HUES64 (cell line): Measurements from ENCODE around the gene DNAI2.
A peak's percentile ranks its signal among the peaks of the same experiment; 100 is the strongest.

ENCODE experiments used
- H3K27ac ChIP-seq: 2 replicates; pipeline ENCODE4 v1.7.0; 2013; ENCODE audit warnings: low read depth, low read length, inconsistent platforms
- H3K27me3 ChIP-seq: 2 replicates; pipeline ENCODE4 v1.6.1; 2013; ENCODE audit warnings: mild to moderate bottlenecking, low read length; ENCODE audit not compliant: insufficient read depth
- H3K36me3 ChIP-seq: 2 replicates; pipeline ENCODE4 v1.6.1; 2013; ENCODE audit warnings: mild to moderate bottlenecking, low read length; ENCODE audit not compliant: insufficient read depth
- H3K4me1 ChIP-seq: 2 replicates; pipeline ENCODE4 v1.6.1; 2013; ENCODE audit warnings: mild to moderate bottlenecking, low read length, moderate library complexity; ENCODE audit not compliant: insufficient read depth
- H3K4me3 ChIP-seq: 2 replicates; pipeline ENCODE4 v1.5.1; 2013; ENCODE audit warnings: mild to moderate bottlenecking, low read length, moderate library complexity
- H3K9ac ChIP-seq: 2 replicates; pipeline ENCODE4 v1.6.1; 2013; ENCODE audit warnings: mild to moderate bottlenecking, low read depth, low read length
- H3K9me3 ChIP-seq: 2 replicates; pipeline ENCODE4 v1.6.1; 2013; ENCODE audit warnings: low read depth, low read length; ENCODE audit not compliant: insufficient read depth
- WGBS: fragments of 150-250, 120-280 bp; methylation state at CpG from one replicate; pipeline ENCODE4 v1.1.7; 2013; ENCODE audit warnings: missing lambda C conversion rate; 5-methylcytosine and 5-hydroxymethylcytosine counted together

The DNAI2 gene

DNA sequence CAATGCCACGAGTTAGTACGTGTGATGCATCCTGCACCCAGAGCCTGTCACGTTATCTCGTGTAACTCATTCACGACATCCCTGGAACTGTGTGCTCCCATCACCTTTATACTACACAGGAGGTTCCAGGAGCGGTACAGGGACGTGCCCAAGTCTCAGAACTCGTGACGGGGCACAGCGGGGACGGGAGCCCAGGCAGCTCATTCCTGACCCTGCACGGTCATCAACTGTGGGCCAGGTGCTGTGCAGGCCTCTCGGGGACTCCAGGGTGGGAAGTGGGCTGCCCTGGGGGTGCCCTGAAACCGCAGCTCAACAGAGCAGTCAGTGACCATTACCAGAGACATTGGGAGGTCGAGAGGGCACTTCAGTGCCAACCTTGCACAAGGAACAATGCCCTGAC is 40.8 kb downstream of the DNAI2 start:
- Histone ChIP-seq H3K4me3 (no peak overlapping the region), H3K36me3 (no peaks in the 10 kb centered on the region), H3K4me1 (no peaks in the 10 kb centered on the region), H3K9me3 (peaks cover 3% of the 10 kb centered on the region; the same call in 1 of the 2 replicates), H3K27me3 (no peaks in the 10 kb centered on the region), H3K9ac (no peak overlapping the region), H3K27ac (no peak overlapping the region)
- 92% methylated on average over 15 of the region's 15 CpGs for WGBS

DNA sequence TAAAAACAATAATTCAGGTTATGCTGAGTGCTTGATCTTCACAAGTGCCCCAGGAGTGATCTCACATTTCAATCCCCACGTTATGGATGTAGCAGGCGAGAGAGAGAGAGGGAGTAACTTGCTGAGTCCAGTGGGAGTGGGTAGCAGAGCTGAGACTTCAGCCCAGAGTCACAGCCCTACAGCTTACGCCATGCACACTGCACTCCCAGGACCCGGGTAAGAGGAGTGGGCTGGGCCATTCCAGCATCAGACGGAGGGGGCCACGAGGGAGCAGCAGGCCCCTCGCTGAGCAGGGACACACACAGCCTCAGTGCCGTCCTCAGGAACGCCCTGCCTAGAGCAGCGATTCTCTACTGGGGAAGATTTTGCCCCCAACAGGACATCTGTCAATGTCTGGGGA is 42.2 kb downstream of the DNAI2 start:
- Histone ChIP-seq H3K4me1 (no peaks in the 10 kb centered on the region), H3K4me3 (no peak overlapping the region), H3K27ac (no peak overlapping the region), H3K36me3 (no peaks in the 10 kb centered on the region), H3K9ac (no peak overlapping the region), H3K27me3 (0 out of 2 replicates have a peak, but pooled peaks cover under 1% of the 10 kb centered on the region), H3K9me3 (peaks cover 3% of the 10 kb centered on the region; the same call in 1 of the 2 replicates)
- WGBS = 76% methylated on average over 10 of the region's 10 CpGs

DNA sequence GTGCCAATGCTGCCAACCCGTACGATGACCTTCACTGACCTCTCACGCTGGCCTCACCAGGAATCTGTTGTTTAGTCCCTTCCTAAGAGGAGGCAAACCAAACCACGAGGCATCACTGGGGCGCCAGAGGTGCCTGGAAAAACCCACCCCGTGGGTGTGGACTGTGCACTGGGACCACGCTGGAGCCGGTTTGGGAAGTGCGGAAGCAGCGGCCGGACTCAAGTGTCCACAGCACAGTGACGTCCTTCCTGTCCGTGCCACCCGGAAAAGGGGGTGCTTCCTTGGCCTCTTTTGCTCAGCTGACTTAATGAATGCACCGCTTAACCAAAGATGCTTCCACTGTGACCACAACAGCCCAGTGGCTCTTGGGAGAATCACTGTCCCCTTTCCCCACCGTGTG is 43.0 kb downstream of the DNAI2 start:
- Histone ChIP-seq H3K36me3 (no peaks in the 10 kb centered on the region), H3K4me1 (no peaks in the 10 kb centered on the region), H3K27ac (no peak overlapping the region), H3K4me3 (no peak overlapping the region), H3K27me3 (0 out of 2 replicates have a peak, but pooled peaks cover 2% of the 10 kb centered on the region), H3K9ac (no peak overlapping the region), H3K9me3 (peaks cover 3% of the 10 kb centered on the region; the same call in 1 of the 2 replicates)
- 90% methylated on average over 16 of the region's 16 CpGs for WGBS

DNA sequence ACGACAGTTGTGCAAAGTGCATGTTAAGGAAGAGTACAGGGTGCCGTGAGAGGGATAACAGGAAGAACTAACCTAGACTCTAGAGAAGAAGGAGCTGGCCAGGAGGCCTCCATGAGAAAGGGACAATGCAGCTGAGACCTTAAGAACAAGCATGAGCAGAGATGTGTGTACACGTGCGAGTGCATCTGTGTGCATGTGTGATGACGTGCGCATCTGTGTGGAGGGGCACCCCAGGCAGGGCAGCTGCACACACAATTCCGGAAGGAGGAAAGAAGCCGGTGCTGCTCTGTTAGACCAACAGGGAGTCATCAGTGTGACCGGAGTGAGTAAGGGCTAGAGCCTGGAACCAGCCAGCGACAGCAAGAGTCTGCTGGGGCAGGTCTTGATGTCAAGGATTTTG is 44.4 kb downstream of the DNAI2 start:
- Histone ChIP-seq H3K4me1 (no peaks in the 10 kb centered on the region), H3K9ac (no peak overlapping the region), H3K27me3 (0 out of 2 replicates have a peak, but pooled peaks cover 2% of the 10 kb centered on the region), H3K27ac (no peak overlapping the region), H3K4me3 (no peak overlapping the region), H3K9me3 (no peaks in the 10 kb centered on the region), H3K36me3 (no peaks in the 10 kb centered on the region)
- 94% methylated on average over 10 of the region's 10 CpGs for WGBS

DNA sequence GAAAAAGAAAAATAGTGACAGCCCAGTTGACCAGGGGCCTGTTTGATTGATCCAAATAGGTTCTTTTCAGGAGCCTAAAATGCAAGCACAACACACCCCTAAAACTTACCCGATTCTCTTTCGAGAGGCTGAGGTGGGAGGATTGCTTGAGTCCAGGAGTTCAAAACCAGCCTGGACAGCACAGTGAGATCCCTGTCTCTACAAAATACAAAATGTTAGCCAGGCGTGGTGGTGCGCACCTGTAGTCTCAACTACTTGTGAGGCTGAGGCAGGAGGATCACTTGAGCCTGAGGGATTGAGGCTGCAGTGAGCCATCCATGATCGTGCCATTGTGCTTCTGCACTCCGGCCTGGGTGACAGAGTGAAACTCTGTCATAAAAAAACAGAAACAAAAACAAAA is 50.5 kb downstream of the DNAI2 start:
- Histone ChIP-seq H3K9ac (no peak overlapping the region), H3K27me3 (peaks cover 34% of the 10 kb centered on the region), H3K27ac (no peak overlapping the region), H3K4me3 (no peak overlapping the region), H3K36me3 (no peaks in the 10 kb centered on the region), H3K9me3 (no peaks in the 10 kb centered on the region), H3K4me1 (peaks cover 5% of the 10 kb centered on the region)
- WGBS = 84% methylated on average over 6 of the region's 6 CpGs

DNA sequence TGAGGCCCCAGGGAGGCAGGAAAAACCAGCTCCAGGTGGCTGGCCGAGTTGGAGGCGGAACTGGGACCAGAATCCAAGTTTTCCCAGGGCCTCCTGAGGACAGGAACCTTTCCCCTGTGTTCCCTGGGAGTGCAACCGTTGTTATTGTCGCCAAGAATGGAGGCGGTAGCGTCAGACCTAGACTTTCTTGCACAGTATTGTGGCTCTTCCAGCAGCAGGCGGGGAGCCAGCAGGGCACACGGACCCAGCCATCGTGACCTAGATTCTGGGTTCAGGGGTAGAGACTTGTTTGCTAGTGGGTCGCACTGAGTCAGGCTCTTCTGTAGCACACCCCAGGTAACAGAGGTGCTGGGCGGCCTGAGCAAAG is 51.3 kb downstream of the DNAI2 start:
- H3K4me1 ChIP-seq = peaks cover 5% of the 10 kb centered on the region
- H3K27ac ChIP-seq = no peak overlapping the region
- H3K36me3 ChIP-seq = no peaks in the 10 kb centered on the region
- peaks cover 34% of the 10 kb centered on the region for H3K27me3 ChIP-seq
- no peaks in the 10 kb centered on the region for H3K9me3 ChIP-seq
- peak overlapping the region; percentile 57; the same call in 1 of the 2 replicates for H3K4me3 ChIP-seq
- 56% methylated on average over 11 of the region's 11 CpGs for WGBS
- no peak overlapping the region for H3K9ac ChIP-seq

DNA sequence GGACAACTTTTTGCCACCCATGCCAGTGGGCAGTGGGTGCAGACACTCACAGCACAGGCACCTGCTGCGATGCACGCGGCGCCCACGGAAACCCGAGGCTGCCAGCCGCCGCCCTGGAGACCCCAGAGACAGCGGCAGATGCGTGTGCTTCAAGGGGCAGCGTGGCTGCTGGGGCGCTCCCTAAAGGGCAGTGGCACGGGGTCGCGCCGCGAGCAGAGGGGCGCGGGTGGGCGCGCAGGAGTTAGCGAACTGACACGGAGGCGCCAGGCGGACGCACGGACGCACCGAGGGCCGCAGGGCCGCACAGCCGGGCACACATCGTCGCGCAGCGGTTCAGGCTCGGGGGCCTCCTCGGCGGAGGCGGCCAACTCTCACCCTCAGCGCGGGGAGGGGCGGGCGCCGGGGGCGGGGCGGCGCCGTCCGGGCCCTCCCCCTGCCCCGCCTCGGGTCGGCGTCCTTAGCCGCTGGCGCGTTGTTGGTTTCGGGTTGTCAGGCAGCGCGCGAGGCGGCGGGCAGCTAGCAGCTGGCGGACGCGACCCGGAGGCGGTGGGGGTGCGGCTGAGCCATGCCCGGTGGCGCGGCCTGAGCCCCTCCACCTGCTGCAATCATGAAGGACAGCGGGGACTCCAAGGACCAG is 51.8 kb downstream of the DNAI2 start, which contains the start of gene KIF19:
Gene KIF19 (plus strand): TSS at position 484 of the 637 bp plus-strand sequence. CDS start 124 bp downstream, at position 608.
- 4% methylated on average over 73 of the region's 73 CpGs for WGBS
- H3K4me3 ChIP-seq = peak within 1 kb of the TSS; percentile 57
- no peaks in the 10 kb centered on the region for H3K36me3 ChIP-seq
- peaks cover 34% of the 10 kb centered on the region for H3K27me3 ChIP-seq
- no peaks in the 10 kb centered on the region for H3K9me3 ChIP-seq
- H3K27ac ChIP-seq = no peak within 1 kb of the TSS
- peaks cover 5% of the 10 kb centered on the region for H3K4me1 ChIP-seq
- peak within 1 kb of the TSS; percentile 38; the same call in 1 of the 2 replicates for H3K9ac ChIP-seq

DNA sequence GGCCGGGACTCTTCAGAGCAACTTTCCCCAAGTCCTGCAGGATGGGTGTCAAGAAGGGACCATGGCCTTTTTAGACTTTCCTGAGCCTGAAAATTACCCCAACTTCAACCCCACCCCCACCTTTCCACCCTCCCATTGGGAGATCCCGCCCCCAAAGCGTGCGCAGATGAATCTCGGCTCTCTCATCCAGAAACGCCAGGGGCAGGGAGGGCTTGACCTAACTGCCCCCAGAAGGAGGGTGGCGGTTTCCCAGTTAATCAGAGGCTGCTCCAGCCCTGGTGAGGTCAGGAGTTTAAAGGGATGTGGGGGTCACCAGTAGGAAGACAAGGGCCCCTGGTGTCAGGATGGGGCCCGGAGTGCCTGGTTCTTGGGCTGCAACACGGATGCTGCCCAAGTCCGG is 52.5 kb downstream of the DNAI2 start:
- Histone ChIP-seq H3K36me3 (no peaks in the 10 kb centered on the region), H3K27me3 (peaks cover 32% of the 10 kb centered on the region), H3K9ac (no peak overlapping the region), H3K9me3 (no peaks in the 10 kb centered on the region), H3K4me3 (peak overlapping the region; percentile 57), H3K27ac (no peak overlapping the region), H3K4me1 (peaks cover 5% of the 10 kb centered on the region)
- 33% methylated on average over 10 of the region's 10 CpGs for WGBS

DNA sequence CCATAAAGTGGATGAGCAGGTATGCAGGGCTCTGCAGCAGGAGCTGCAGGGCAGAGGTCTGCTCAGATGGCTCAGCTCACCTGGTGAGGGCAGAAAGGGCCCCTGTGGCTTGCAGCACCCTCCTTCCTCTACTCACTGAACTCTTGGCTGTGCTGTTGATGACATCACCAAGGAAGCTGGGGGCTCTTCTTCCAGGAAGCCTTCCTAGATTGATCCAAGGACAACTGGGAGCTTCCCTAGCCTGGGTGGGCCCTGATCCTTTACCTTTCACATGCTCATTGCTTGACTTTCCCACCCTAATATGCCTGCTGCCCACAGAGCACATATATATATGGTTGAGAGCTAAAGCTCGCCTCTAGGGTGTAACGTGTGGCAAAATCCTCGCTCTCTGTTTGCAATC is 54.5 kb downstream of the DNAI2 start:
- no peak overlapping the region for H3K9ac ChIP-seq
- no peaks in the 10 kb centered on the region for H3K36me3 ChIP-seq
- peaks cover 10% of the 10 kb centered on the region for H3K4me1 ChIP-seq
- peaks cover 32% of the 10 kb centered on the region for H3K27me3 ChIP-seq
- H3K27ac ChIP-seq = no peak overlapping the region
- 87% methylated on average over 3 of the region's 3 CpGs for WGBS
- H3K4me3 ChIP-seq = no peak overlapping the region
- H3K9me3 ChIP-seq = no peaks in the 10 kb centered on the region

DNA sequence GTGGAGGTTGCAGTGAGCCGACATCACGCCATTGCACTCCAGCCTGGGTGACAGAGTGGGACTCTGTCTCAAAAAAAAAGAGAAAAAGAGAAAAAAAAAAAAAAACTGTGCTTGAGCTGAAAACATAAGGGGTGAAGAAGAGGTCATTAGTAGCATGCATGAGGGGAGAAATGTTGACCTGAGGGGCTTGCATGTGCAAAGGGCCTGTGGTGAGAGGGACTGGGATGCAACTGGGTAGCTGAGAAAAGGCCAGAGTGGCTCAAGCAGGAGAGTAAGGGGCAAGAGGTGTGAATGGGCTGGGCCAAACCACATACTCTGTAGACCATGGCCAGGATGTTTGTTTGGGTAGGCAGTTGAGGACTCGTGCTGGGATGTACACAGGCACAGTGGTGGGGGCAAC is 55.3 kb downstream of the DNAI2 start:
- Histone ChIP-seq H3K9ac (no peak overlapping the region), H3K4me1 (peaks cover 10% of the 10 kb centered on the region), H3K27me3 (peaks cover 29% of the 10 kb centered on the region), H3K9me3 (0 out of 2 replicates have a peak, but pooled peaks cover 5% of the 10 kb centered on the region), H3K36me3 (no peaks in the 10 kb centered on the region), H3K4me3 (no peak overlapping the region), H3K27ac (no peak overlapping the region)
- 94% methylated on average over 3 of the region's 3 CpGs for WGBS

DNA sequence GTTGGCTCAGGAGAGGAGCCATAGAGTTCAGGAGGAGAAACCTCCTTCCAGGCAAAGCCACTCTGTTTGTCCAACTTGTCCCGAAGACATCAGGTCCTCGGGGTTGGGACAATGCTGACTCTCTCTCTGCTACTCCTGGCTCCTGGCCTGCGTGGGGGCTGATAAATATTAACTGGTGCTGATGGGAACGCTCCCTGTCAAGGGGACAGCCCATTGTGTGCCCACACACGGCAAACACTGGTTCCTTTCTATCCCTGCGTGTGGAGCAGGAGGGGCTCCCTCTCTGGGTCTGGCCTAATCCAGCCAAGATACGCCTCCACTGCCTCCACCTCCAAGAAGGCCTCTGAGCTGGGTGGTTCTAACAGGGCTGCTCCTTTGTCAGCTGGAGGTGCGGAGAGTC is 56.4 kb downstream of the DNAI2 start:
- Histone ChIP-seq H3K27me3 (peaks cover 19% of the 10 kb centered on the region), H3K9ac (no peak overlapping the region), H3K4me1 (peaks cover 10% of the 10 kb centered on the region), H3K36me3 (no peaks in the 10 kb centered on the region), H3K4me3 (no peak overlapping the region), H3K9me3 (0 out of 2 replicates have a peak, but pooled peaks cover 7% of the 10 kb centered on the region), H3K27ac (no peak overlapping the region)
- WGBS = 78% methylated on average over 8 of the region's 8 CpGs
